DND-41 (cell line): ENCODE measurements around the gene SLC24A5.

ENCODE experiments used
- ATAC-seq: fragments of 200-7000 bp; cut with Tn5 transposase; 3 replicates; pipeline ENCODE4 v1.9.1; 2021; ENCODE audit warnings: low read depth; ENCODE audit not compliant: insufficient read depth
- DNase-seq: peaks from one replicate; pipeline ENCODE4 v3.0.0-alpha.2; 2020
- H2AFZ ChIP-seq: 2 replicates; pipeline ENCODE4 v1.6.0; 2012; ENCODE audit warnings: low read depth, low read length
- H3K27ac ChIP-seq: 2 replicates; pipeline ENCODE4 v1.5.1; 2012; ENCODE audit warnings: low read length, inconsistent platforms
- H3K27me3 ChIP-seq: fragments of 200-600 bp; sonication (generic); 2 replicates; pipeline ENCODE4 v1.6.0; 2012; ENCODE audit warnings: low read length, mild to moderate bottlenecking, inconsistent platforms; ENCODE audit not compliant: insufficient read depth, poor library complexity
- H3K36me3 ChIP-seq: 2 replicates; pipeline ENCODE4 v1.5.1; 2012; ENCODE audit warnings: low read length, inconsistent platforms; ENCODE audit not compliant: insufficient read depth
- H3K4me1 ChIP-seq: 2 replicates; pipeline ENCODE4 v1.5.1; 2012; ENCODE audit warnings: mild to moderate bottlenecking, low read length; ENCODE audit not compliant: insufficient read depth
- H3K4me2 ChIP-seq: 2 replicates; pipeline ENCODE4 v1.6.0; 2012; ENCODE audit warnings: mild to moderate bottlenecking, moderate library complexity, low read length, inconsistent platforms; ENCODE audit not compliant: insufficient read depth
- H3K4me3 ChIP-seq, 2 experiments: fragments of 200-600 bp in 1 of 2; shearing (Covaris generic) in 1 of 2; 2 replicates each; pipeline ENCODE4 v1.5.1; 2012 to 2016; ENCODE audit warnings: inconsistent platforms in 2 of 2, low read length in 2 of 2, mild to moderate bottlenecking in 2 of 2, low read depth in 1 of 2, moderate library complexity in 1 of 2
- H3K79me2 ChIP-seq: 2 replicates; pipeline ENCODE4 v1.6.0; 2012; ENCODE audit warnings: low read length, inconsistent platforms; ENCODE audit not compliant: insufficient read depth
- H3K9ac ChIP-seq: 2 replicates; pipeline ENCODE4 v1.6.0; 2012; ENCODE audit warnings: low read depth, mild to moderate bottlenecking, inconsistent platforms, low read length, moderate library complexity
- H3K9me3 ChIP-seq: 2 replicates; pipeline ENCODE4 v1.5.1; 2012; ENCODE audit warnings: low read length, moderate library complexity, mild to moderate bottlenecking, inconsistent platforms; ENCODE audit not compliant: insufficient read depth, severe bottlenecking
- H4K20me1 ChIP-seq: 2 replicates; pipeline ENCODE4 v1.6.0; 2012; ENCODE audit warnings: low read length; ENCODE audit not compliant: insufficient read depth
- EZH2 ChIP-seq: IDR thresholded peaks from 3 replicates; pipeline ENCODE4 v1.6.1; 2012; ENCODE audit warnings: borderline replicate concordance, low read depth, mild to moderate bottlenecking, moderate library complexity, low read length, inconsistent platforms; ENCODE audit not compliant: severe bottlenecking
- TF ChIP-seq, protein P1 (sequence below): IDR thresholded peaks from 2 replicates; pipeline ENCODE4 v1.5.1; 2012; ENCODE audit warnings: borderline replicate concordance, low read length, moderate library complexity, mild to moderate bottlenecking; ENCODE audit not compliant: poor library complexity, severe bottlenecking; ENCODE audit errors: extremely low read depth

Gene SLC24A5

DNA sequence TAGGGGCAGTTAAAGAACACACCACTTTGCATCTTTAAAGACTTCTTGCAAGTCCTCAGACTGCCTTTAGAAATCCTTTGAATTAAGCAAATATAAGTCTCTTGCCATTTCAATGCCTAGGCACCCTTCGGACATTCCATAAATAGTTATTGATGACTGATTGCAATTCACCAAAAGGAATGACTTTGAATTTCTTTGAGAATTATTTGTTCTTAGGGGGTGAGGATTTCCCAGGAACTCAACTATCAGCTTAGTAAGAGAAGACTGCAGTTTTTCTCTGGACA, 57.8 kb downstream of the SLC24A5 start:
- DNase-seq = no peak
- Histone ChIP-seq H3K27me3 (no peaks in the 10 kb centered on the region), H2AFZ (peak overlapping the region; percentile 70), H3K4me1 (peaks cover 9% of the 10 kb centered on the region; the same call in 1 of the 2 replicates), H3K27ac (no peak overlapping the region), H3K9me3 (no peaks in the 10 kb centered on the region), H3K4me2 (peak overlapping the region; percentile 64; the same call in 1 of the 2 replicates), H3K36me3 (no peaks in the 10 kb centered on the region), H3K4me3 (peak overlapping the region in 1 of 2 experiments; percentile 58; a peak in 2 of 4 replicates), H3K9ac (peak overlapping the region; percentile 53), H4K20me1 (no peaks in the 10 kb centered on the region), H3K79me2 (peaks cover 21% of the 10 kb centered on the region)
- no peak for TF ChIP-seq EZH2
- TF ChIP-seq, protein P1, sequence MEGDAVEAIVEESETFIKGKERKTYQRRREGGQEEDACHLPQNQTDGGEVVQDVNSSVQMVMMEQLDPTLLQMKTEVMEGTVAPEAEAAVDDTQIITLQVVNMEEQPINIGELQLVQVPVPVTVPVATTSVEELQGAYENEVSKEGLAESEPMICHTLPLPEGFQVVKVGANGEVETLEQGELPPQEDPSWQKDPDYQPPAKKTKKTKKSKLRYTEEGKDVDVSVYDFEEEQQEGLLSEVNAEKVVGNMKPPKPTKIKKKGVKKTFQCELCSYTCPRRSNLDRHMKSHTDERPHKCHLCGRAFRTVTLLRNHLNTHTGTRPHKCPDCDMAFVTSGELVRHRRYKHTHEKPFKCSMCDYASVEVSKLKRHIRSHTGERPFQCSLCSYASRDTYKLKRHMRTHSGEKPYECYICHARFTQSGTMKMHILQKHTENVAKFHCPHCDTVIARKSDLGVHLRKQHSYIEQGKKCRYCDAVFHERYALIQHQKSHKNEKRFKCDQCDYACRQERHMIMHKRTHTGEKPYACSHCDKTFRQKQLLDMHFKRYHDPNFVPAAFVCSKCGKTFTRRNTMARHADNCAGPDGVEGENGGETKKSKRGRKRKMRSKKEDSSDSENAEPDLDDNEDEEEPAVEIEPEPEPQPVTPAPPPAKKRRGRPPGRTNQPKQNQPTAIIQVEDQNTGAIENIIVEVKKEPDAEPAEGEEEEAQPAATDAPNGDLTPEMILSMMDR = no peak
- ATAC-seq = no peak

DNA sequence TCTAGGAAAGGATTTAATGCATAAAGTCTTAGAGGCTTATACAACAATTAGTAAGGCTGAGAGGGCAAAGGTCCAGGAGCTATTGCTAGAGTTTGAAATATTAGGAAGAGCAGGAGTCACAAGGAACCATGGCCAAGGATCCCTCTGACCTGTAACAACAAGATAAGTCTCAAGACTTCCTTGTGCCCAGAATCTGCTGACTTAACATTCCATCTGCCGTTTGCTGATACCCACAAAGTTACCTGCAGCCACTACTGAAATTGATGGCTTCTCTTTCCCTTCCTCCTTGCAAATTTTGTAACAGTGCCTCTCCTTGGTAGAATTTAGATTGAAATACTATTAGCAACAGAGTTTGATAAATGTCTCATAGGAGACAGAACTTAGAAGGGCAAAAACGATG, 62.0 kb downstream of the SLC24A5 start:
- H3K27ac ChIP-seq = no peak overlapping the region
- H3K27me3 ChIP-seq = no peaks in the 10 kb centered on the region
- H3K79me2 ChIP-seq = no peaks in the 10 kb centered on the region
- no peak overlapping the region for H3K9ac ChIP-seq
- no peak overlapping the region for H3K4me2 ChIP-seq
- no peak for ATAC-seq
- H3K4me1 ChIP-seq = peaks cover 4% of the 10 kb centered on the region; the same call in 1 of the 2 replicates
- no peaks in the 10 kb centered on the region for H4K20me1 ChIP-seq
- H3K4me3 ChIP-seq = no peak overlapping the region
- DNase-seq = no peak
- H3K9me3 ChIP-seq = no peaks in the 10 kb centered on the region
- no peaks in the 10 kb centered on the region for H3K36me3 ChIP-seq
- H2AFZ ChIP-seq = no peak overlapping the region
- TF ChIP-seq, protein P1 = no peak
- TF ChIP-seq EZH2 = no peak

DNA sequence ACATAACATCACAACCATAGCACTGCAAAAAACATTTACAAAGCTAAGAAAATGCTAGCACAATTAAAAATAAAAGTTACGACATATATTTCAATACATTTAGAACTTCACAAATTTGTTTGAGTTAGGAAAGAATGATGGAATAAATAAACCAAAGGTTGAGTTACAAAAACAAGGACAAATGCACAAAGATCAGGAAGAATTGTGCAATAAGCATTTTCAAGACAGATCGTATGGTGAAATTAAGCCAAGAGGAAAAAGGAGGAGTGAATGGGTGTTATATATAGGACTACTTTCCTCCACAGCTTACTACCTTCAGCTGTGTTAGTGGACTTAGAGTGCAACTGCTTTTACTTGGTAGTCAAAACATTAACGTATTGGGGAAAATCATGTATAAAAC, 64.7 kb downstream of the SLC24A5 start:
- no peaks in the 10 kb centered on the region for H3K4me1 ChIP-seq

More for the DNA sequence above, 64.7 kb downstream of the SLC24A5 start:
- Histone ChIP-seq H3K4me2 (no peak overlapping the region), H3K9me3 (no peaks in the 10 kb centered on the region), H3K4me3 (no peak overlapping the region), H3K9ac (no peak overlapping the region), H3K79me2 (no peaks in the 10 kb centered on the region), H3K27ac (no peak overlapping the region), H2AFZ (no peak overlapping the region), H3K27me3 (no peaks in the 10 kb centered on the region), H4K20me1 (no peaks in the 10 kb centered on the region), H3K36me3 (no peaks in the 10 kb centered on the region)
- TF ChIP-seq EZH2 = no peak
- TF ChIP-seq, protein P1 = no peak
- ATAC-seq (no peak), DNase-seq (no peak)
